H1 (cell line): ENCODE measurements around the gene PNPLA3. TPM values are rescaled to one million over a fixed set of nuclear protein-coding genes. Genes with fewer than 3 reads are reported as not detected.

Source experiments
- CTCF ChIA-PET: fragments of 300-600 bp; sonication (Branson Sonifier 250); formaldehyde crosslinking; loops from one replicate; lab custom pipeline; 2021; ENCODE audit not compliant: partially characterized antibody; lab: Charles Lee
- POLR2A ChIA-PET: fragments of 300-600 bp; sonication (Branson Sonifier 250); formaldehyde crosslinking; loops from one replicate; lab custom pipeline; 2021; ENCODE audit warnings: inconsistent platforms; ENCODE audit not compliant: partially characterized antibody; lab: Charles Lee
- DNase-seq, 2 experiments: peaks; one replicate each; pipeline versions ENCODE4 v3.0.0 to v3.0.0-alpha.2; 2010 to 2022; ENCODE audit warnings: low spot score in 2 of 2, low read depth in 1 of 2, mixed read lengths in 1 of 2
- FAIRE-seq: peaks from 2 replicates; lab custom pipeline; 2011; peaks lifted over from hg19 to GRCh38; lab: Jason Lieb, UNC
- H2AFZ ChIP-seq: 2 replicates; pipeline ENCODE4 v1.8.1; 2012; ENCODE audit warnings: low read length, inconsistent platforms
- H2AK5ac ChIP-seq: 2 replicates; pipeline ENCODE4 v1.6.1; 2013; ENCODE audit warnings: low read depth, low read length
- H2BK120ac ChIP-seq: replicated peaks from 2 replicates; pipeline ENCODE3; 2013; ENCODE audit warnings: low read depth, low read length, inconsistent platforms
- H2BK12ac ChIP-seq: 2 replicates; pipeline ENCODE4 v1.6.1; 2013; ENCODE audit warnings: low read depth, low read length
- H2BK15ac ChIP-seq: 2 replicates; pipeline ENCODE4 v1.6.1; 2013; ENCODE audit warnings: low read length
- H2BK20ac ChIP-seq: 2 replicates; pipeline ENCODE4 v1.6.1; 2013; ENCODE audit warnings: low read length
- H2BK5ac ChIP-seq: 2 replicates; pipeline ENCODE4 v1.6.1; 2013; ENCODE audit warnings: low read depth, low read length
- H3K14ac ChIP-seq: 2 replicates; pipeline ENCODE4 v1.6.1; 2013; ENCODE audit warnings: inconsistent platforms; ENCODE audit not compliant: insufficient read length
- H3K18ac ChIP-seq: 2 replicates; pipeline ENCODE4 v1.6.1; 2013; ENCODE audit warnings: low read length; ENCODE audit errors: extremely low read depth
- H3K23ac ChIP-seq: 2 replicates; pipeline ENCODE4 v1.6.1; 2013; ENCODE audit warnings: inconsistent platforms; ENCODE audit not compliant: insufficient read length
- H3K23me2 ChIP-seq: 2 replicates; pipeline ENCODE4 v1.6.1; 2013; ENCODE audit warnings: low read depth, low read length
- H3K27ac ChIP-seq: 2 replicates; pipeline ENCODE4 v1.6.1; 2011; ENCODE audit warnings: low read depth, low read length, inconsistent platforms
- H3K27me3 ChIP-seq, 4 experiments: replicated peaks in 1 of 4; 1 replicate in 1 of 4; 2 replicates in 3 of 4; pipeline versions ENCODE4 v1.6.1 to v1.8.1; 2011 to 2013; ENCODE audit warnings: low read length in 3 of 4, mild to moderate bottlenecking in 3 of 4, inconsistent platforms in 2 of 4, mixed read lengths in 2 of 4, moderate library complexity in 1 of 4; ENCODE audit not compliant: control insufficient read depth in 3 of 4, insufficient read depth in 3 of 4; ENCODE audit errors: extremely low read depth in 1 of 4
- H3K36me3 ChIP-seq, 4 experiments: 2 replicates each; pipeline versions ENCODE4 v1.6.1 to v1.8.1; 2011 to 2013; ENCODE audit warnings: mild to moderate bottlenecking in 4 of 4, low read length in 3 of 4, moderate library complexity in 2 of 4, control low read depth in 1 of 4, inconsistent platforms in 1 of 4; ENCODE audit not compliant: insufficient read depth in 4 of 4, control insufficient read depth in 2 of 4
- H3K4ac ChIP-seq: replicated peaks from 2 replicates; pipeline ENCODE3; 2013; ENCODE audit warnings: low read length, low read depth, mixed read lengths, inconsistent platforms; ENCODE audit not compliant: insufficient read length
- H3K4me1 ChIP-seq, 4 experiments: replicated peaks in 1 of 4; 1 replicate in 1 of 4; 2 replicates in 3 of 4; pipeline versions ENCODE4 v1.6.1 to v1.8.1; 2011 to 2013; ENCODE audit warnings: low read length in 3 of 4, inconsistent platforms in 2 of 4, mixed read lengths in 1 of 4; ENCODE audit not compliant: insufficient read depth in 4 of 4, control insufficient read depth in 3 of 4
- H3K4me2 ChIP-seq, 2 experiments: 2 replicates each; pipeline versions ENCODE4 v1.6.1 to v1.8.1; 2011 to 2013; ENCODE audit warnings: low read depth in 2 of 2, low read length in 2 of 2, control low read depth in 1 of 2, inconsistent platforms in 1 of 2, mild to moderate bottlenecking in 1 of 2; ENCODE audit not compliant: insufficient read depth in 1 of 2
- H3K4me3 ChIP-seq, 4 experiments: fragments of 200-600, 300-600 bp in 1 of 4; sonication (generic), shearing (Covaris generic), sonication (Bioruptor Twin) in 1 of 4; 2 replicates each; pipeline versions ENCODE4 v1.5.1 to v1.8.1; 2011 to 2016; ENCODE audit warnings: low read length in 4 of 4, low read depth in 3 of 4, control low read depth in 2 of 4, inconsistent platforms in 2 of 4, mild to moderate bottlenecking in 2 of 4, mixed read lengths in 1 of 4, moderate library complexity in 1 of 4; ENCODE audit not compliant: insufficient read depth in 2 of 4; ENCODE audit errors: extremely low read depth in 1 of 4
- H3K56ac ChIP-seq: replicated peaks from 2 replicates; pipeline ENCODE3; 2013; ENCODE audit warnings: low read depth, mild to moderate bottlenecking, mixed read lengths, low read length, inconsistent platforms; ENCODE audit not compliant: insufficient read length
- H3K79me1 ChIP-seq: 2 replicates; pipeline ENCODE4 v1.6.1; 2013; ENCODE audit warnings: low read depth, low read length, control low read depth
- H3K79me2 ChIP-seq, 2 experiments: 2 replicates each; pipeline versions ENCODE4 v1.6.1 to v1.8.1; 2012 to 2013; ENCODE audit warnings: low read length in 2 of 2, mild to moderate bottlenecking in 2 of 2, inconsistent platforms in 1 of 2; ENCODE audit not compliant: insufficient read depth in 2 of 2, control insufficient read depth in 1 of 2
- H3K9ac ChIP-seq, 4 experiments: replicated peaks in 1 of 4; 1 replicate in 1 of 4; 2 replicates in 3 of 4; pipeline versions ENCODE4 v1.6.1 to v1.8.1; 2011 to 2013; ENCODE audit warnings: low read depth in 3 of 4, low read length in 3 of 4, control low read depth in 2 of 4, mild to moderate bottlenecking in 2 of 4, moderate library complexity in 2 of 4, inconsistent platforms in 1 of 4; ENCODE audit errors: extremely low read depth in 1 of 4
- H3K9me3 ChIP-seq, 2 experiments: 2 replicates each; pipeline versions ENCODE4 v1.6.1 to v1.8.1; 2012 to 2013; ENCODE audit warnings: mild to moderate bottlenecking in 2 of 2, moderate library complexity in 2 of 2, control low read depth in 1 of 2, inconsistent platforms in 1 of 2, low read depth in 1 of 2, low read length in 1 of 2, mixed read lengths in 1 of 2; ENCODE audit not compliant: insufficient read depth in 2 of 2
- H4K20me1 ChIP-seq, 2 experiments: replicated peaks in 1 of 2; 2 replicates each; pipeline versions ENCODE3 to v1.8.1; 2011 to 2013; ENCODE audit warnings: inconsistent platforms in 2 of 2, low read length in 2 of 2, mild to moderate bottlenecking in 1 of 2; ENCODE audit not compliant: insufficient read depth in 2 of 2, control insufficient read depth in 1 of 2
- H4K5ac ChIP-seq: 2 replicates; pipeline ENCODE4 v1.6.1; 2013; ENCODE audit warnings: low read length, low read depth, mixed read lengths, inconsistent platforms; ENCODE audit not compliant: insufficient read length
- H4K8ac ChIP-seq: 2 replicates; pipeline ENCODE4 v1.8.0; 2013; ENCODE audit warnings: mild to moderate bottlenecking, moderate library complexity, low read length, inconsistent platforms; ENCODE audit not compliant: insufficient read depth; ENCODE audit errors: extremely low read depth
- H4K91ac ChIP-seq: replicated peaks from 2 replicates; pipeline ENCODE3; 2013; ENCODE audit warnings: low read length, mixed read lengths, inconsistent platforms; ENCODE audit not compliant: insufficient read length
- RFX5 ChIP-seq: IDR thresholded peaks from 2 replicates; pipeline ENCODE4 v1.6.1; 2011; ENCODE audit warnings: low read depth, low read length, improper control_type of control experiment, borderline replicate concordance
- ZNF274 ChIP-seq: IDR thresholded peaks from 2 replicates; pipeline ENCODE4 v1.7.0; 2012; ENCODE audit warnings: low read length, borderline replicate concordance; ENCODE audit errors: extremely low read depth
- WGBS, 2 experiments: shearing (Covaris generic) in 1 of 2; methylation state at CpG; one replicate each; pipeline versions ENCODE4 v1.1.6 to v1.1.7; 2013 to 2015; ENCODE audit warnings: low lambda C conversion rate in 2 of 2, mixed read lengths in 2 of 2, inconsistent platforms in 1 of 2, low coverage in 1 of 2, missing lambda C conversion rate in 1 of 2; ENCODE audit not compliant: insufficient replicate concordance in 2 of 2, insufficient coverage in 1 of 2, insufficient read length in 1 of 2; ENCODE audit errors: extremely low coverage in 1 of 2, missing lambda C conversion rate in 1 of 2; 5-methylcytosine and 5-hydroxymethylcytosine counted together
- polyA plus RNA-seq, 7 experiments: library from polyadenylated mRNA; depleted of rRNA in 3 of 7; stranded (reverse) in 5 of 7; unstranded in 2 of 7; fragments of >200 nt in 5 of 7; fragments of 200-250 nt in 2 of 7; gene quantifications; 1 replicate in 5 of 7; 2 replicates in 1 of 7; 4 replicates in 1 of 7; pipeline versions ENCODE4 v1.2.1 to v1.2.3, GENCODE V29; 2011 to 2013; ENCODE audit warnings: missing spikeins in 2 of 7, mixed read lengths in 2 of 7
- total RNA-seq: library from RNA; stranded (reverse); fragmentation: NEBNext Ultra II Directional; extraction: Animal tissue kit (Norgen Biotek cat#: 25700); gene quantifications from 2 replicates; pipeline ENCODE4 v1.2.1, GENCODE V29; 2021

PNPLA3 gene
- total and polyA plus RNA-seq, 2 of the 8 experiments (the other 6 are each of a cell fraction or from before 2014, with no cell fraction given), result 17.5 to 23.4 TPM

GRCh38 chr22:43922123-43922522 is 1.5 kb upstream of the PNPLA3 start:
- WGBS, 2 experiments, result 92% methylated on average over 3 of the region's 3 CpGs; no CpG with 5 or more reads in 1 of the 2 experiments
- FAIRE-seq (no peak), DNase-seq (peak in 1 of 2 experiments; percentile 54)
- H4K91ac ChIP-seq, result no peak overlapping the region
- peak overlapping the region; percentile 86; the same call in 1 of the 2 replicates for H2BK20ac ChIP-seq
- H2BK120ac ChIP-seq, result no peak overlapping the region
- H3K23ac ChIP-seq, result no peak overlapping the region
- no peak overlapping the region for H3K14ac ChIP-seq
- no peak overlapping the region for H3K27ac ChIP-seq
- H2AK5ac ChIP-seq, result peak overlapping the region; percentile 75; the same call in 1 of the 2 replicates
- H2BK15ac ChIP-seq, result peak overlapping the region; percentile 61; the same call in 1 of the 2 replicates
- CTCF ChIA-PET, result interaction anchor here (0.8 to 3.0 kb wide), 8 partner anchors 16 to 71 kb away, joined by 3 to 12 read pairs (median 4); no protein-coding TSS in a partner anchor
- no peak overlapping the region; a peak in 1 of 8 replicates for H3K4me3 ChIP-seq
- peaks cover 3 to 12% of the 10 kb centered on the region in 2 experiments for H4K20me1 ChIP-seq
- peak overlapping the region; percentile 52; the same call in 1 of the 2 replicates for H2BK5ac ChIP-seq
- H3K56ac ChIP-seq, result no peak overlapping the region
- peak overlapping the region in 1 of 2 experiments; percentile 79; a peak in 2 of 4 replicates for H3K4me2 ChIP-seq
- H3K27me3 ChIP-seq, result no peaks in the 10 kb centered on the region; a peak in 1 of 7 replicates
- no peak overlapping the region for H4K5ac ChIP-seq
- H4K8ac ChIP-seq, result no peak overlapping the region
- peak overlapping the region; percentile 75 for H2BK12ac ChIP-seq
- no peaks in the 10 kb centered on the region for H3K9me3 ChIP-seq
- no peak overlapping the region; a peak in 1 of 7 replicates for H3K9ac ChIP-seq
- peaks cover 8 to 24% (median 18%) of the 10 kb centered on the region in 4 experiments for H3K4me1 ChIP-seq
- H3K23me2 ChIP-seq, result peaks cover 15% of the 10 kb centered on the region; the same call in 1 of the 2 replicates
- H3K4ac ChIP-seq, result peak overlapping the region; percentile 14
- peaks cover 0 to 8% (median 2%) of the 10 kb centered on the region in 4 experiments; a peak in 4 of 8 replicates for H3K36me3 ChIP-seq
- peaks cover 11% of the 10 kb centered on the region for H3K79me1 ChIP-seq
- POLR2A ChIA-PET, result interaction anchor here (1.9 kb wide), 1 partner anchor 11 kb away, joined by 7 read pairs; no protein-coding TSS in a partner anchor
- peaks cover 0 to 17% of the 10 kb centered on the region in 2 experiments; a peak in 1 of 4 replicates for H3K79me2 ChIP-seq
- no peak overlapping the region for H2AFZ ChIP-seq
- no peak overlapping the region for H3K18ac ChIP-seq
- TF ChIP-seq ZNF274 (no peak), RFX5 (no peak)
